Transverse colon (tissue), 4 donors: ENCODE data around the gene CAMTA1.

Source experiments
- POLR2A ChIP-seq: fragments of 450-650 bp; IDR thresholded peaks from one replicate; pipeline ENCODE4 v1.6.1; 2016; ENCODE audit warnings: antibody characterized with exemption, mild to moderate bottlenecking, moderate library complexity
- POLR2AphosphoS5 ChIP-seq, 3 donors: sonication (generic); formaldehyde crosslinking; IDR thresholded peaks; one replicate each; pipeline ENCODE4 v1.6.1; 2016; ENCODE audit warnings: antibody characterized with exemption in 3 of 3
- TF ChIP-seq, protein P1 (sequence below), 5 experiments: fragments of 200-600 bp in 3 of 5; fragments of 450-650 bp in 2 of 5; sonication (generic) in 3 of 5; IDR thresholded peaks; 1 replicate in 2 of 5; 2 replicates in 3 of 5; pipeline ENCODE4 v1.5.1; 2016 to 2017; ENCODE audit warnings: antibody characterized with exemption in 5 of 5, inconsistent platforms in 3 of 5, mild to moderate bottlenecking in 2 of 5, moderate library complexity in 1 of 5

- TF ChIP-seq, protein P1, sequence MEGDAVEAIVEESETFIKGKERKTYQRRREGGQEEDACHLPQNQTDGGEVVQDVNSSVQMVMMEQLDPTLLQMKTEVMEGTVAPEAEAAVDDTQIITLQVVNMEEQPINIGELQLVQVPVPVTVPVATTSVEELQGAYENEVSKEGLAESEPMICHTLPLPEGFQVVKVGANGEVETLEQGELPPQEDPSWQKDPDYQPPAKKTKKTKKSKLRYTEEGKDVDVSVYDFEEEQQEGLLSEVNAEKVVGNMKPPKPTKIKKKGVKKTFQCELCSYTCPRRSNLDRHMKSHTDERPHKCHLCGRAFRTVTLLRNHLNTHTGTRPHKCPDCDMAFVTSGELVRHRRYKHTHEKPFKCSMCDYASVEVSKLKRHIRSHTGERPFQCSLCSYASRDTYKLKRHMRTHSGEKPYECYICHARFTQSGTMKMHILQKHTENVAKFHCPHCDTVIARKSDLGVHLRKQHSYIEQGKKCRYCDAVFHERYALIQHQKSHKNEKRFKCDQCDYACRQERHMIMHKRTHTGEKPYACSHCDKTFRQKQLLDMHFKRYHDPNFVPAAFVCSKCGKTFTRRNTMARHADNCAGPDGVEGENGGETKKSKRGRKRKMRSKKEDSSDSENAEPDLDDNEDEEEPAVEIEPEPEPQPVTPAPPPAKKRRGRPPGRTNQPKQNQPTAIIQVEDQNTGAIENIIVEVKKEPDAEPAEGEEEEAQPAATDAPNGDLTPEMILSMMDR (IDR thresholded peaks at IDR 0.05): no peak
- TF ChIP-seq POLR2A (no peak), POLR2AphosphoS5 (IDR thresholded peaks at IDR 0.05) (no peak)
Measured at GRCh38 chr1:7425229-7425628, 640.0 kb downstream of the CAMTA1 start.
